Muscle of back (tissue), 11 donors: ENCODE results near the gene KLHL21. TPM values are rescaled to one million over a fixed set of nuclear protein-coding genes. Genes with fewer than 3 reads are reported as not detected.
"Not testable (repeated sequence)": the region's sequence is repeated elsewhere in the genome, so short reads cannot be mapped to it uniquely, and the experiment has no call there.

Source experiments
- DNase-seq, 3 donors: peaks; one replicate each; pipeline versions ENCODE4 v3.0.0 to v3.0.0-alpha.2; 2013
- polyA plus RNA-seq, 10 donors: library from polyadenylated mRNA; unstranded; fragments of 120-200 nt; gene quantifications; one replicate each; pipeline ENCODE4 v1.2.1, GENCODE V29; 2013; ENCODE audit not compliant: insufficient read length in 10 of 10

Gene KLHL21
- polyA plus RNA-seq, 10 donors: 25.5 to 42.0 (median 30.0) TPM

DNA sequence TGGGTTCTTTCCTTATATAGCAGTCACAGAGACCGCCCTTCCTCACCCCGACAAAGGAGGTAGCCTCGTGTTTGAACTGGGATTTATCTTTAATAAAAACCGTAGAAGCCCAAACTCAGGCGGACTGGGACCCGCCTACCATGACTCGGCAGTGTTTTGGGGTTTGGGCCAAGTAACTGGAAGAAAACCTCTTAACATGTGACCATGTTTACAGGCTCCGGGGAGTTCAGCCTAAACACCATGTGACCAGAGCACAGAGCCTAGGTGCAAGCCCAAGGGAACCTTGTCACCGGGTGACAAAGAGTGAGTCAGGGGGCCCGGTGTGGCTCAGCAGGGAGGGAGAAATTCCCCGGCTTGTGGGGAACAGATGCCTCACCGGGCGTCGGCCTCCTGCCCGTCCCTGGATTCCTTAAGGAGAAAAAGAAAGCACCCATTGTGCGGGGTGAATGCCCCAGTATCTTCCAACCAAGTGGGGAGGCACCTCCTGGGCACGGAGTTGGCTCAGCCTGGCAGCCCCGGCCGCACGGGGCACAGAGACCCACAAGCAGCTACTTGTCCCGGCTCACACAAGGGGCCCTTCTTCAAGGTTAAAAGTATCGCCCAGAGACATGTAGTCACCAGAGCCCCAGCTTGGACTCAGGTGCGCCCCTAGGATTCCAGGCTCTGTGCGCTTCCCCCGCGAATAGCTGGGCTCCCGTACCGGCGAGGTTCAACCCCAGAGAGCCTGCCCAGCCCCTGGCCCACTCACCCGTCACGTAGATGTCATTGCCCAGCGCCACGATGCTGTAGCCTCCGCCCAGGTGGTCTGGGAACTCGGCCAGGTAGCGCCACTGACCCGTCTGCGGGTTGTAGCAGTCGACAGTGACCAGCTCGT lies 1.4 kb downstream of the KLHL21 start:
- DNase-seq: peak; percentile 70 to 86 (median 85)

DNA sequence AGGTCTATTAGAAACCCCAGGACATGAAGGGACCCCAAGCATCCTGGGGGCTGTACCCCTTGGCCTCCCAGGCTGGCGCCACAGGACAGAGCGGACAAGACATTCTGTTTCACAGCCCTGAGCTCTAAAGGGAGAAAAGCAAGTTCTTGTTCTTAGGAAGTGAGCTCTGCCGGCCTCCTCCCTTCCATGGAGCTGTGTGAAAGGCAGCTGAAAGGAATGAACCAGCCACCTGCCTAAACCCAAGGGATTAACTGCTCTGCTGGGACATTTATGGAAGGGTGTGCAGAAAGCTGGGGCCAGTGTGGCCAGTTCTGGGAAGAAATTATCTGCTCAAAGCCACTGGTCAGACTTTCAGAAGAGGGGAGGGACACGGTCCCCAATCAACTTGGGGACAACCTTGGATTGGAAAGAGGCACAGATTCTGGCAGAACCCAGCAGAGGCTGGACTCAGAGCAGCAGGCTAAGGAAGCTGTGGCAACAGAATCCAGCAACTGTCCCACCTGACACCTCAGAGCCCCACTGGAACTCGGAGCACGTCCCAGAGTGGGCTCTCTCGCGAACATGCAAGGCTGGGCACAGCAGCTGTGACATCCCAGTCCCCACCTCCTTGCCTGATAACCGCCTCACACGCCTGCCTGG lies 2.1 kb downstream of the KLHL21 start:
- DNase-seq: peak in 2 of 3 donors; percentile 29 to 33

DNA sequence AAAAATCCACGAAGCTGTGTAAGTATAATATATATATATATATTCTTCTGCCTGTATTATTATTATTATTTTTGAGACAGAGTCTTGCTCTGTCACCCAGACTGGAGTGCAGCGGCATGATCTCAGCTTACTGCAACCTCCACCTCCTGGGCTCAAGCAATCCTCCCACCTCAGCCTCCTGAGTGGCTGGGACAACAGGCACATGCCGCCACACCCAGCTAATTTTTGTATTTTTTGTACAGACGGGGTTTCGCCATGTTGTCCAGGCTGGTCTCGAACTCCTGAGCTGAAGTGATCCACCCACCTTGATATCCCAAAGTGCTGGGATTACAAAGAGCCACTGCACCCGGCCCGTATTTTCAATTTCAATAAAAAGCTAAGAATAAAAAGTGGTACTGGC lies 2.7 kb downstream of the KLHL21 start:
- DNase-seq: not testable (repeated sequence)

DNA sequence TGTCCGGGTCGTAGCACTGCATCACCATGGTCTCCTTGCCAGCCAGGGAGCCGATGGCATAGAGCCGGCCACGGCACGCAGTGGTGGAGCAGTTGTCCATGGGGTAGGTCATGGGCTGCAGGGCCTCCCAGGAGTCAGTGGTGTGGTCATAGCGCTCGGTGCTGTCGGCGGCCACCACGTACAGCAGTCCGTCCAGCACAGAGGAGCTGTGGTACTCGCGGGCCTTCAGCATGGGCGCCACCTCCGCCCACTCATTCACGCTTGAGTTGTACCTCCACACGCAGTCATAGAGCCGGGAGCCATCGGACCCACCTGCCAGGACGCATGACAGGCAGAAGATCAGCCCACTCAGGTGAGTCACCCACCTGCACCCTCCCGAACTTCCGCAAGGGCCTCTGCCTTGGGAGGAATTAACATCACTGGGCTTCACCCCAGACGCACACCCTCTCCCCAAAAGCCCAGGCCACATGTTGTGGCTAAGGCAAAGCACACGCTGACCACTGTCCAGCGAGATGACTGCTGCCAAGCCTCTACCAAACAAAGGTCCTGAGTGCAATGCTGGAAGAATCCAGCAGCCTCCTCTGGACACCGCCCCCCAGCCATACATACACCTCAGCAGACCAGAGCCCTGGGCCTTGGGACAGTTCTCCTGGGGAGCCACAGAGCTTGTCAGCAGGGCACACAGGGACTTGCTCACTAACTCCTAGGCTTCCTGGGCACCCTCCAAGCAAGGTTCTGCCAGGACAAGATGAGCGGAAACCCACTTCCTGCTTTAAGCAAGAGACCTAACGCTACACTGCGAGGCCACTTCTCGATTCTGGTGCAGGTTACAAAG lies 3.3 kb downstream of the KLHL21 start:
- DNase-seq: no peak

DNA sequence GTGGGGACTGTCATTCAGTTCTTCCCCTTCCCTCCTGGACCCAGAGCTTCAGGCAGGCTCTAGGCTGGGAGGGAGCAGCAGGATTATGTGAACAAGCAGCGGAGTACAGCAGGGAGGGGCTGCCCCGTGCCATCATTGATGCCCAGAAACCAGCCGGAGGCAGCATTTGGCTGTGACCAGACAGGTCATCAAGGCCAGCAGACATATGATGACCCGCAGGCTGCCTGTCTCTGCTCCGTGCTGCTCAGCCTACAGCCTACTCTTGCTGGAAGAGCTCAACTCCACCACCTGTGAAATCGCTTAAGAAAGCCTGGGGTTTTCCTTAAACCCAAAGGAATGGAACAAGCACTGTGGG lies 4.9 kb downstream of the KLHL21 start:
- no peak for DNase-seq

DNA sequence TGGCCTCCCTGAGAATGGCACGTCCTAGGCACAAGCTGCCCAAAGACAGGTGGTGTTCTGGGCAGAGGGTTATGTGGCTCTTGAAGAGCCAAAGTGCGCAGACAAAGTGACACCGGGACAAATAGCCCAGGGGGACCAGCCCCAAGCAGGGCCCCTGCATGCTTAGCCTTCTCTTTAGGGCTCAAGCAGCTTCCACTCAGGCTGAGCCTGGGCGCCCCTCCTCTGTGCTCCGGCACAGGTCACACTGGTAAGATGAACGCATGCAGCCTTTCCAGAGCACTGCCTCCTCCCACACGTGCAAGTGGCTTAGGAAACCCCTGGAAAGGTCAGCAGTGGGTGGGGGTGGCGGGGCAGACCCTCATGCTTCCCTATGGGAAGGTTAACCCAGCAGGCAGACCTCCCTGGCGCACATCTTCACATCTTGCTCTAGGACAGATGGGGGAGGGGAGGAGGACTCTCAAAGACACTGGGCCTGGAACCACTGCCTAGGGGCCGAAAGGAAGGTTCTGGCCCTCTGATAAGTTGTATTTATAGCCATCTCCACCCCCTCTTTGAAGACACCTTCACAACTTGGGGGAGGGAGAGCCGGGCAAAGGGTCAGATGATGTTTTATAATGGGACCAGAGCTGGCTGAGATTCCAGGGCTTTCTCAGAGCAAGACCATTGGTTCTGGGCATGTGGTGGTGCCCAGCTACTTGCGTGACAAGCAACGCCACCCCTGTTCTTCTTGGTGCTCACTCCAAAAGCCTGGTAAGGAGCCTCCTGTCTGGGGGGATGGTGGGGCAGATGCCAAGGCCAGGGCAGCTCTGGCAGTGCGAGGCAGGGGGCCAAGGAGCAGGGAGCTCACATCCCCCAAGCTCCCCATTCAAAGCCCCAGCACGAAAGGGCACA lies 5.5 kb downstream of the KLHL21 start:
- DNase-seq: no peak

DNA sequence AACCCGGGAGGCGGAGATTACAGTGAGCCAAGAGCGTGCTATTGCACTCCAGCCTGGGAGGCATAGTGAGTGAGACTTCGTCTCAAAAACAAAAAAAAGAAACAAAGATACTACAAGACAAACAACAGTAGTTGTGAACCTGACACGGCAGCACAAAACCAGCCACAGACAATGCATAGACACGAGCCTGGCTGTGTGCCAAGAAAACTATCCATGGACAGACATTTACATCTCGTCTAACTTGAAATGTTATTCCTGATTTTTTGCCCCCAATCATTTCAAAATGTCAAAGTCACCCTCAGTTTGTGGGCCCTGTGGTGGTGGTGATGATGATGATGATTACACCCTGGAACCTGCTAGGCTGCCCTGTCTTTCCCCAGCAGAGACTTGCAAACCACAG lies 6.3 kb downstream of the KLHL21 start:
- DNase-seq: no peak

DNA sequence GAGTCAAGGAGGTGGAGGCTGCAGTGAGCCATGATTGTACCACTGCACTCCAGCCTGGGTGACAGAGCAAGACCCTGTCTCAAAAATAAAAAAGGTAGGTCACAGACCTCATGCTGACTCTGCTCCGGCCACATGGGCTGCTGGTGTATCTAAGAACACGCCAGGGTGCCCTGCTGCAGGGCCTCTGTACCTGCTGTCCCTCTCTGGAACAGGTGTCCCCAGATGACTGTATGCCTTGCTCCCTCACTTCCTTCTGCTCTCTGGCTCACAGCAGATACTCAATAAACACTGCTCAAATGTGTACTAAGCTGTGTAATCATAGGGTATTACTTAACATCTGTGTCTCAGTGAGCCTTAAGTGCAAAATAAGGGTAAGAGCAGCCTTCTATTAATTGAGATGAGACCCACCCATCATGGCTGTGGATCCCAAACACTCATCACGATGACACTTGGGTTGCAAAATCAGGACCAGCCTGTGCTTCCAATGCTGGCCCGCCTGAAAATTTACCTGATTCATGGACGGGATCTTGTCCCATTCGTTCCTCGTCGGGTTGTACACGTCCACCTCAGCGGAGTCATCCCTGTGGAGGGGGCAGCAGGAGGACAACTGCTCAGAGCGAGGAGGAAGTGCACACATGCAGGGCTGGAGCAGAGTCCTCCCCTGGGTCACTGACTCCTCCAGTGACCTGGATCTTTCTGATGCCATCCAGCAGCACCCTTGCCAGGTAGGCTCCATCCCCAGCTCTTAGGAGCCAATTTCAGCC lies 7.5 kb downstream of the KLHL21 start:
- no peak for DNase-seq

DNA sequence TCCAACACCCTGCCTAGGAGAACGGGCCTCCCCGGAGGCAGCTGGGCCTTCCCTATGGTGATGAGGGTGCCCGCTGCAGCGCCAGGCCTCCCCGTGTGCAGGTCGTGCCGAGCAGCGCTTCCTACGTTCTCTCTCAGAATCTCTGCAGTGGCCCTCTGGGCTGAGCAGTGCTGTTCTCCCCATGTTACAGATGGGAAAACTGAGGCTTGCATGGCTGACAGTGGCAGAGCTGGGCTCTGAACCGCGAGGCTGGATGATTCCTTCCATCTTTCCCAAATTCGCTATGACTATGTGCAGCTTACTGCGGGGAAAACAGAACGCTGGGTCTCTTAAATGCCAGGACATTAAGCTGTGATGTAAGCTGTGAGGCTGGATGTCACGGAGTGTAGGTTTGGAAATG lies 8.9 kb downstream of the KLHL21 start:
- no peak for DNase-seq

DNA sequence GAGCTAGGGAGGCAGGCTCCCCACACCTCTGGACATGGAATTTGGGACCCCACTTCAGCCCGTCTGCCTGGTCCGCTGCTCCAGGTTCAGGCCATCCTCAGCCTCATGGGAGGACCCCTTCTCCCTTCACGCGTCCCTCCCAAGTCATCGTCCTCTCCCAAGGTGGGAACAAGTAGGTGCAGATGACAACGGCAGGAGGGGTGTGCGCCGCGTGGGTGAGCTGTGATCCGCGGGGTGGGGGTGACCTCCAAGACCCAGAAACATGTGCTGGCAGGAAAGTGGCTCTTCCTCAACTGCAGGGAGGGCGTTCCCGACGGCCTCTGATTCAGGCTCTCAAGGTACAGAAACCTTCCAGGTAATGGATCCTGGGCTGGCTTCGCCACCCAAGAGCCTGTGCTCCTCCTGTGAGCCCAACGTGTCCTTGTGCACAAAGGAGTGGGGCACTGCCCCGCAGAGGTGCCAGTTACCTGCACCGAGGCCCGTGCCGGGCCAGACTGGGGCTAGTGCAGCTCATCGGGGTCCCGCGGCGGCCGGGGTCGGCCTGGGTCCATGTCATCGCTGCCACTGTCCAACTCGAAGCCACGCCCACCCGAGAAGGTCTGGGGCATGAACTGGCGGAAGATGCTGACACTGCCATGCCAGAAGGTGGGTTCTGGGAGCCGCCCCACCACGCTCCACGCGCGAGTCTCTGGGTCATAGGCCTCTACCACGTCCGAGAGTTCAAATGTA lies 9.6 kb downstream of the KLHL21 start:
- DNase-seq: no peak

DNA sequence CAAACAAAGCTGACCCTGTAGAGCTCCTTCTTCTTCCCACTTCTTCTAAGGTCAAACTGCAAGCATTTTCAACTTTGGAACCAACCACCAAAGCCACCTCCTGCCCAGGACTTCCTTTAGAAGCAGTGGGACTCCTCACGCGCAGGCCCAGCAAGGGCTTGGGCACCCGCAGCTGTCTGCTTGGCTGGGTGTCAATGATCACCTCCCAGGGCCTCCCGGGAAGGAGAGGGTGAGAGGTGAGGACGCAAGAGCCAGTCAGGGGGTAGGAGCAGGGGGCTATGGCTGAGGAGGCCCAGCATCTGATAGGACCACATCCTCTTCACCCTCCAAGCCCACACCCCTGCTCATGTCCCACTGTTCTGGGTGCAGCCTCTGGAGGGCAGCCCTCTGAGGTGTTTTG lies 10.2 kb downstream of the KLHL21 start:
- no peak for DNase-seq

DNA sequence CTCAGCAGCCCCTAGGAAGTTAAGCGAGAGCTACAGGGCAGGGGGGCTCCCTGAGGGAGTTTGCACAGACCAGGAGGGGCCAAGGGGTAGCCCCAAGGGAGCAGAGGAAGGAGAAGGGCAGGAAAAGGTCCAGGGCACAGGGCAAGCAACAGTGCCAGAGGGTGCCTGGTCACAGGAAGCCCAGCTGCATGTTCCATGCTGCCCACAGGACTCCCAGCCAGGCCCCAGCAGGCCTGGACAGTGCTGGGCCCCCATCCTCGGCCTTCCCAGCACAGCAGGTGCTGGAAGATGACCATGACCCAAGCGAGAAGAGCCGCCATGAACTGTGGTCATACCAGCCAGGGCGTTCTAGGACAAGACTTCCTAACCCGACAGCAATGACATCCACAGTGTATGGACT lies 11.0 kb downstream of the KLHL21 start:
- DNase-seq: no peak

DNA sequence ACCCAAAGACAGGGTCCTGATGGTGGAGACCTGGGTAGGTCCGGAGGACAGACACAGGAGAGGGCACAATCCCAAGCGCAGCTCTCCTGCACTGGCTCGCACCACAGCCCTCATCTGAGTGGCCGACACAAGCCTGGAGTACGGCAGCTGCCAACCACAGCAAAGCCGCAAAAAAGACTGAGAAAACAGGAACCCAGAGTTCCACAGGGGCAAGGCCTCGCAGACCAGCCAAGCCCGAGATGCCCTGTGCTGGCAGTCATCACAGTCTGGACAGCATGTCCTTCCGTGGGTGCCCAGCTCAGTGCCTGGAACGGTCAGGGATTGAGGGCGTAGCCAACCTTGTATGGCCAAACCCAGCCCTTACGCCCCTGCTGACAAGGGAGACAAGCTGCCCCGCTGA lies 11.4 kb downstream of the KLHL21 start:
- no peak for DNase-seq

DNA sequence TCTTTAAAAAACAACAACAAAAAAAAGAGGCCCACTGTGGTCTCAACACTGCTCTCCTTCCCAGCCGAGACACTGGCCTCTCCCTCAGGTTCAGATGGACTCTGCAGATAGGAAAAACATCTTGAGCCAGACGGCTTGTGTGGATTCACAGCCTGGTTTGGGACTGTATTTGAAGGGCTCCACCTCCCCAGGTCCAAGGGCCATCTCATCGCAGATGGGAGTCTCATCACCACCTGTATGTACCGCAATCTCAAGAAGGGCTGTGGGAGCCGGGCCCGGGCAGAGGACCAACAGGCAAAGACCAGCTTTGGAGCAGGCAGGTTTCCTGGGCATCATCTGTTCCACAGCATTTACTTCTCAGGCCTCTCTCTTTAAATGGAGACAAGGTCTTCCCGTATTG lies 12.6 kb downstream of the KLHL21 start:
- no peak for DNase-seq

DNA sequence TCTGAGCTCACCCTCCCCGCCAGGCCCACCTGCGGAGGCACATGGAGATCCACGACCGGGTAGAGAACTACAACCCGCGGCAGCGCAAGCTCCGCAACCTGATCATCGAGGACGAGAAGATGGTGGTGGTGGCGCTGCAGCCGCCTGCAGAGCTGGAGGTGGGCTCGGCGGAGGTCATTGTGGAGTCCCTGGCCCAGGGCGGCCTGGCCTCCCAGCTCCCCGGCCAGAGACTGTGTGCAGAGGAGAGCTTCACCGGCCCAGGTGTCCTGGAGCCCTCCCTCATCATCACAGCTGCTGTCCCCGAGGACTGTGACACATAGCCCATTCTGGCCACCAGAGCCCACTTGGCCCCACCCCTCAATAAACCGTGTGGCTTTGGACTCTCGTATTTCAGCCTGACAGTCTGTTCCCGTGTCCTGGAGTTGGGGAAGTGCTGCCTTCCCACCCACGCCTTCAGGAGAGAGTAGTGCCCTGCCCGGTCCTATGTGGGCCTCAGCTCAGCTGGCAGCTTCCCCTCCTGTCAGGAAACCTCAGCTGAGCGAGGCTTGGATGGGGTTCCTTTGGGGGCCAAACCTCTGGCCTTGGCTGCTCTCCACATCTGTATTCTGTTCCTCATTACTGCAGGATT lies 13.7 kb downstream of the KLHL21 start:
- DNase-seq: peak in 1 of 3 donors; percentile 43

DNA sequence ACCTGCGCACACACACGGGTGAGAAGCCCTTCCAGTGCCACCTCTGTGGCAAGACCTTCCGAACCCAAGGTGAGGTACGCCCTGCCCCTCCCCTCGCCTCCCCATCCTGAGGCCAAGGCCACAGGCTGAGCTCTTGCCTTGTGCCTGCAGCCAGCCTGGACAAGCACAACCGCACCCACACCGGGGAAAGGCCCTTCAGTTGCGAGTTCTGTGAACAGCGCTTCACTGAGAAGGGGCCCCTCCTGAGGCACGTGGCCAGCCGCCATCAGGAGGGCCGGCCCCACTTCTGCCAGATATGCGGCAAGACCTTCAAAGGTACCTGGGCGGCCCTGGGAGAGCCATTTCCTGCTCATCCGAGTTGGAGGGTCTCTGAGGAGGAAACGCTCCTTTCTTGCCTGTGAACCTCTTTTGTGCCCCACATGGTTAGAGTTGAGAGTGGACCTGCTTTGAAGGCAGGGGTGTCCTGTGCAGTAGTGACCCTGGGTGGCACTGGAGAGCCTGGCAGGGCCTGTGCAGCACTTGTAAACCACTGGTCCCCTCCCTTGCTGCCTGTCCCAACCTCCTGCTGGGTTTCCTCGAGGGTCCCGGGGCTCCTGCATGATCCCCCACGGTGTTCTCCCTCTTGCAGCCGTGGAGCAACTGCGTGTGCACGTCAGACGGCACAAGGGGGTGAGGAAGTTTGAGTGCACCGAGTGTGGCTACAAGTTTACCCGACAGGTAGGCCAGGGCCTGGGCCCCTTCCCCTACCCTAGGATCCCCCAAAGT lies 14.4 kb downstream of the KLHL21 start:
- DNase-seq: no peak

DNA sequence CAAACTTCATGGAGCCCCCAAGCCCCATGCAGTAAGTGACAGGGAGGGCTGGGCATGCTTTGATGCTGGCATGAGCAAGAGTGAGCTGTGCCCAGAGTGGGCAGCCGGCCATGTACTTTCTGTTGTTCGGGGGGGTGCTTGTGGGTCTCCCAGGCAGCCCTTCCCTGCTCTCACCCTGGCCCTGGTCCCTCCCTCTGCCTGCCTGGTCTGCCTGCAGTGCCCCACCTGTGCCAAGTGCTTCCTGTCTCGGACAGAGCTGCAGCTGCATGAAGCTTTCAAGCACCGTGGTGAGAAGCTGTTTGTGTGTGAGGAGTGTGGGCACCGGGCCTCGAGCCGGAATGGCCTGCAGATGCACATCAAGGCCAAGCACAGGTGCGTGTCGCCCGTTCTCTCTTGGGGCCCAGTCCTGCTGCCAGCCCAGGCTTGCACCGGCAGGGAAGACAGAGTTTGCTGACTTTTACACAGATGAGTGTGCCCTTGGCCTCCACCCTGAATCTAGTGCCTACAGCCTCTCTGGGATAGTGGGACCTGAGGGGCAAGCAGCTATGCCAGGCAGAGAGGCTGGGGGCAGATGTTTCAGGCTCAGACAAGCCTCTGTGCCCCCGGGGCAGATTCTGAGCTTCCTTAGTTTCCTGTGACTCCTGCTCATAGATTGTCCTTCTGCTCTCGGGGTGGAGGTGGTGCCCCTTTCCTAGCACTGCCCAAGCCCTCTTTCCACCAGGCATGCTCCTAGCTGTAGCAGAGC lies 15.2 kb downstream of the KLHL21 start:
- DNase-seq: peak; percentile 52 to 55 (median 54)

DNA sequence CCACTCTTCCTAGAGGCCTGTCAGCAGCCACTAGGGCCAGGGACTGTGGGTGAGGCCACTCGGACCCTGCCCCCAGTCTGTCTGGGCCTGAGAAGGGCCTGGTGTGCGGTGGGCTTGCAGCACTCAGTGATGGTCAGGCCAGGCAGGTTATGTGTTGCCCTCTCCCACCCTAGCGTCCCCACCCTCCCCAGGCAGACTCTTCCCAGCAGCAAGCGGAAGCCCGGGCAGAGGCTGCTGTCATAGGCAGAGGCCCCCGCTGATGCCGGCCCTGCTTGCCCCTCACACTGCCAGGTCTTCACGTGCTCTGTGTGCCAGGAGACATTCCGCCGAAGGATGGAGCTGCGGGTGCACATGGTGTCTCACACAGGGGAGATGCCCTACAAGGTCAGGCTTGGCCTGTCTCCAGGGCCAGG lies 16.3 kb downstream of the KLHL21 start:
- DNase-seq: no peak
